ENCODE data around the gene SLC1A4. TPM values are rescaled to one million over a fixed set of nuclear protein-coding genes. Genes with fewer than 3 reads are reported as not detected.
A peak's percentile ranks its signal among the peaks of the same experiment; 100 is the strongest.

The SLC1A4 gene
- total and polyA plus RNA-seq, 10 of the 15 experiments (the other 5 are each of a cell fraction or from before 2014, with no cell fraction given), result 10.8 to 43.2 (median 27.7) TPM

DNA sequence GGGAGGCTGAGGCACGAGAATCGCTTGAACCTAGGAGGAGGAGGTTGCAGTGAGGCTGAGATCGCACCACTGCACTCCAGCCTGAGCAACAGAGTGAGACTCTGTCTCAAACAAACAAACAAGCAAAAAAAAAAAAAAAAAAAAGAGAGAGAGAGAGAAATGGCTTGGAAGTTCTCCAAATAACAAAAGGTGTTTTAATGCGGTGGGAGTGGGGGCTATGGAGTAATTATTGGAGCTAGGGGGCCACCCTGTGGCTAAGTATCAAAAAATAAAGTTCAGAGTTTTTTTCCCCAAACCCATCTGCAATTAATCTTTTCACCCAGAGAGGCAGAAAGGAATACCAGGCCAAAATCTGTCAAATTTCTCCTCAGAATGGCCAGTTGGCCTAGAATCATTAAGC is 44.0 kb downstream of the SLC1A4 start (continued):
- TF ChIP-seq SMC3 (IDR thresholded peaks at IDR 0.05; ENCODE audit: borderline replicate concordance, low read length) (peak; percentile 52; the same call in 1 of the 2 replicates), ZNF384 (IDR thresholded peaks at IDR 0.05; ENCODE audit: borderline replicate concordance, low read depth, low read length) (peak; percentile 65), ZNF622 (IDR thresholded peaks at IDR 0.05) (no peak), NR2F1 (conservative IDR thresholded peaks at IDR 0.05) (no peak), CREM (IDR thresholded peaks at IDR 0.05; ENCODE audit: low read depth) (no peak), IKZF2 (IDR thresholded peaks at IDR 0.05) (peak in 1 of 2 experiments; percentile 16; a peak in 1 of 4 replicates), BRCA1 (IDR thresholded peaks at IDR 0.05; ENCODE audit: low read depth, low read length) (no peak), TCF7 (IDR thresholded peaks at IDR 0.05; ENCODE audit: borderline replicate concordance) (no peak), HDAC6 (IDR thresholded peaks at IDR 0.05; ENCODE audit: unreplicated experiment) (no peak), SREBF1 (IDR thresholded peaks at IDR 0.05; ENCODE audit: low read length) (no peak), PAX8 (IDR thresholded peaks at IDR 0.05) (no peak), CBX3 (IDR thresholded peaks at IDR 0.05; ENCODE audit: borderline replicate concordance, low read depth) (no peak), SMAD5 (IDR thresholded peaks at IDR 0.05; ENCODE audit: low read depth) (no peak), EED (IDR thresholded peaks at IDR 0.05; ENCODE audit: low read depth) (no peak), CBX5 (IDR thresholded peaks at IDR 0.05; ENCODE audit: low read depth) (no peak), ASH2L (IDR thresholded peaks at IDR 0.05; ENCODE audit: borderline replicate concordance, low read depth) (no peak)
- TF ChIP-seq, protein P1, sequence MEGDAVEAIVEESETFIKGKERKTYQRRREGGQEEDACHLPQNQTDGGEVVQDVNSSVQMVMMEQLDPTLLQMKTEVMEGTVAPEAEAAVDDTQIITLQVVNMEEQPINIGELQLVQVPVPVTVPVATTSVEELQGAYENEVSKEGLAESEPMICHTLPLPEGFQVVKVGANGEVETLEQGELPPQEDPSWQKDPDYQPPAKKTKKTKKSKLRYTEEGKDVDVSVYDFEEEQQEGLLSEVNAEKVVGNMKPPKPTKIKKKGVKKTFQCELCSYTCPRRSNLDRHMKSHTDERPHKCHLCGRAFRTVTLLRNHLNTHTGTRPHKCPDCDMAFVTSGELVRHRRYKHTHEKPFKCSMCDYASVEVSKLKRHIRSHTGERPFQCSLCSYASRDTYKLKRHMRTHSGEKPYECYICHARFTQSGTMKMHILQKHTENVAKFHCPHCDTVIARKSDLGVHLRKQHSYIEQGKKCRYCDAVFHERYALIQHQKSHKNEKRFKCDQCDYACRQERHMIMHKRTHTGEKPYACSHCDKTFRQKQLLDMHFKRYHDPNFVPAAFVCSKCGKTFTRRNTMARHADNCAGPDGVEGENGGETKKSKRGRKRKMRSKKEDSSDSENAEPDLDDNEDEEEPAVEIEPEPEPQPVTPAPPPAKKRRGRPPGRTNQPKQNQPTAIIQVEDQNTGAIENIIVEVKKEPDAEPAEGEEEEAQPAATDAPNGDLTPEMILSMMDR (IDR thresholded peaks at IDR 0.05 in 2 of 3, conservative IDR thresholded peaks at IDR 0.05 in 1 of 3; ENCODE audit: control insufficient read depth in 2 of 3, extremely low read depth in 1 of 3, insufficient read depth in 1 of 3, low read depth in 3 of 3, low read length in 3 of 3), result peak in 2 of 3 experiments; percentile 20 to 40; a peak in 2 of 6 replicates
- TF ChIP-seq, protein P2, sequence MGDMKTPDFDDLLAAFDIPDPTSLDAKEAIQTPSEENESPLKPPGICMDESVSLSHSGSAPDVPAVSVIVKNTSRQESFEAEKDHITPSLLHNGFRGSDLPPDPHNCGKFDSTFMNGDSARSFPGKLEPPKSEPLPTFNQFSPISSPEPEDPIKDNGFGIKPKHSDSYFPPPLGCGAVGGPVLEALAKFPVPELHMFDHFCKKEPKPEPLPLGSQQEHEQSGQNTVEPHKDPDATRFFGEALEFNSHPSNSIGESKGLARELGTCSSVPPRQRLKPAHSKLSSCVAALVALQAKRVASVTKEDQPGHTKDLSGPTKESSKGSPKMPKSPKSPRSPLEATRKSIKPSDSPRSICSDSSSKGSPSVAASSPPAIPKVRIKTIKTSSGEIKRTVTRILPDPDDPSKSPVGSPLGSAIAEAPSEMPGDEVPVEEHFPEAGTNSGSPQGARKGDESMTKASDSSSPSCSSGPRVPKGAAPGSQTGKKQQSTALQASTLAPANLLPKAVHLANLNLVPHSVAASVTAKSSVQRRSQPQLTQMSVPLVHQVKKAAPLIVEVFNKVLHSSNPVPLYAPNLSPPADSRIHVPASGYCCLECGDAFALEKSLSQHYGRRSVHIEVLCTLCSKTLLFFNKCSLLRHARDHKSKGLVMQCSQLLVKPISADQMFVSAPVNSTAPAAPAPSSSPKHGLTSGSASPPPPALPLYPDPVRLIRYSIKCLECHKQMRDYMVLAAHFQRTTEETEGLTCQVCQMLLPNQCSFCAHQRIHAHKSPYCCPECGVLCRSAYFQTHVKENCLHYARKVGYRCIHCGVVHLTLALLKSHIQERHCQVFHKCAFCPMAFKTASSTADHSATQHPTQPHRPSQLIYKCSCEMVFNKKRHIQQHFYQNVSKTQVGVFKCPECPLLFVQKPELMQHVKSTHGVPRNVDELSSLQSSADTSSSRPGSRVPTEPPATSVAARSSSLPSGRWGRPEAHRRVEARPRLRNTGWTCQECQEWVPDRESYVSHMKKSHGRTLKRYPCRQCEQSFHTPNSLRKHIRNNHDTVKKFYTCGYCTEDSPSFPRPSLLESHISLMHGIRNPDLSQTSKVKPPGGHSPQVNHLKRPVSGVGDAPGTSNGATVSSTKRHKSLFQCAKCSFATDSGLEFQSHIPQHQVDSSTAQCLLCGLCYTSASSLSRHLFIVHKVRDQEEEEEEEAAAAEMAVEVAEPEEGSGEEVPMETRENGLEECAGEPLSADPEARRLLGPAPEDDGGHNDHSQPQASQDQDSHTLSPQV (IDR thresholded peaks at IDR 0.05), result no peak
- TF ChIP-seq, protein P3, sequence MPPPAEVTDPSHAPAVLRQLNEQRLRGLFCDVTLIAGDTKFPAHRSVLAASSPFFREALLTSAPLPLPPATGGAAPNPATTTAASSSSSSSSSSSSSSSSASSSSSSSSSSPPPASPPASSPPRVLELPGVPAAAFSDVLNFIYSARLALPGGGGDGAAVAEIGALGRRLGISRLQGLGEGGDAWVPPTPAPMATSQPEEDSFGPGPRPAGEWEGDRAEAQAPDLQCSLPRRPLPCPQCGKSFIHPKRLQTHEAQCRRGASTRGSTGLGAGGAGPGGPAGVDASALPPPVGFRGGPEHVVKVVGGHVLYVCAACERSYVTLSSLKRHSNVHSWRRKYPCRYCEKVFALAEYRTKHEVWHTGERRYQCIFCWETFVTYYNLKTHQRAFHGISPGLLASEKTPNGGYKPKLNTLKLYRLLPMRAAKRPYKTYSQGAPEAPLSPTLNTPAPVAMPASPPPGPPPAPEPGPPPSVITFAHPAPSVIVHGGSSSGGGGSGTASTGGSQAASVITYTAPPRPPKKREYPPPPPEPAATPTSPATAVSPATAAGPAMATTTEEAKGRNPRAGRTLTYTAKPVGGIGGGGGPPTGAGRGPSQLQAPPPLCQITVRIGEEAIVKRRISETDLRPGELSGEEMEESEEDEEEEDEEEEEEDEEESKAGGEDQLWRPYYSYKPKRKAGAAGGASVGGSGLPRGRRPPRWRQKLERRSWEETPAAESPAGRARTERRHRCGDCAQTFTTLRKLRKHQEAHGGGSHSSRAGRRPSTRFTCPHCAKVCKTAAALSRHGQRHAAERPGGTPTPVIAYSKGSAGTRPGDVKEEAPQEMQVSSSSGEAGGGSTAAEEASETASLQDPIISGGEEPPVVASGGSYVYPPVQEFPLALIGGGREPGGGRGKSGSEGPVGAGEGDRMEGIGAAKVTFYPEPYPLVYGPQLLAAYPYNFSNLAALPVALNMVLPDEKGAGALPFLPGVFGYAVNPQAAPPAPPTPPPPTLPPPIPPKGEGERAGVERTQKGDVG (CRISPR knock-in tag; IDR thresholded peaks at IDR 0.05), result no peak
- TF ChIP-seq, protein P4, sequence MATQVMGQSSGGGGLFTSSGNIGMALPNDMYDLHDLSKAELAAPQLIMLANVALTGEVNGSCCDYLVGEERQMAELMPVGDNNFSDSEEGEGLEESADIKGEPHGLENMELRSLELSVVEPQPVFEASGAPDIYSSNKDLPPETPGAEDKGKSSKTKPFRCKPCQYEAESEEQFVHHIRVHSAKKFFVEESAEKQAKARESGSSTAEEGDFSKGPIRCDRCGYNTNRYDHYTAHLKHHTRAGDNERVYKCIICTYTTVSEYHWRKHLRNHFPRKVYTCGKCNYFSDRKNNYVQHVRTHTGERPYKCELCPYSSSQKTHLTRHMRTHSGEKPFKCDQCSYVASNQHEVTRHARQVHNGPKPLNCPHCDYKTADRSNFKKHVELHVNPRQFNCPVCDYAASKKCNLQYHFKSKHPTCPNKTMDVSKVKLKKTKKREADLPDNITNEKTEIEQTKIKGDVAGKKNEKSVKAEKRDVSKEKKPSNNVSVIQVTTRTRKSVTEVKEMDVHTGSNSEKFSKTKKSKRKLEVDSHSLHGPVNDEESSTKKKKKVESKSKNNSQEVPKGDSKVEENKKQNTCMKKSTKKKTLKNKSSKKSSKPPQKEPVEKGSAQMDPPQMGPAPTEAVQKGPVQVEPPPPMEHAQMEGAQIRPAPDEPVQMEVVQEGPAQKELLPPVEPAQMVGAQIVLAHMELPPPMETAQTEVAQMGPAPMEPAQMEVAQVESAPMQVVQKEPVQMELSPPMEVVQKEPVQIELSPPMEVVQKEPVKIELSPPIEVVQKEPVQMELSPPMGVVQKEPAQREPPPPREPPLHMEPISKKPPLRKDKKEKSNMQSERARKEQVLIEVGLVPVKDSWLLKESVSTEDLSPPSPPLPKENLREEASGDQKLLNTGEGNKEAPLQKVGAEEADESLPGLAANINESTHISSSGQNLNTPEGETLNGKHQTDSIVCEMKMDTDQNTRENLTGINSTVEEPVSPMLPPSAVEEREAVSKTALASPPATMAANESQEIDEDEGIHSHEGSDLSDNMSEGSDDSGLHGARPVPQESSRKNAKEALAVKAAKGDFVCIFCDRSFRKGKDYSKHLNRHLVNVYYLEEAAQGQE (IDR thresholded peaks at IDR 0.05; ENCODE audit: low read depth, low read length), result no peak

Measured in GM12878 (cell line).